NT2/D1 (cell line): Measurements from ENCODE around the gene LHX5.

Experiments
- DNase-seq: peaks from one replicate; pipeline ENCODE4 v3.0.0-alpha.2; 2011; ENCODE audit warnings: low read depth, low spot score
- H3K27me3 ChIP-seq: 2 replicates; pipeline ENCODE4 v1.6.0; 2011; ENCODE audit warnings: mild to moderate bottlenecking; ENCODE audit not compliant: insufficient read length, insufficient read depth
- H3K36me3 ChIP-seq: 2 replicates; pipeline ENCODE4 v1.6.1; 2011; ENCODE audit warnings: mild to moderate bottlenecking, low read length, mixed read lengths; ENCODE audit not compliant: insufficient read depth, insufficient read length
- H3K4me1 ChIP-seq: 2 replicates; pipeline ENCODE4 v1.5.1; 2011; ENCODE audit not compliant: insufficient read depth, insufficient read length
- H3K4me3 ChIP-seq: 2 replicates; pipeline ENCODE4 v1.5.1; 2011; ENCODE audit warnings: low read depth; ENCODE audit not compliant: insufficient read length
- H3K9ac ChIP-seq: 2 replicates; pipeline ENCODE4 v1.6.0; 2011; ENCODE audit warnings: low read depth; ENCODE audit not compliant: insufficient read length
- H3K9me3 ChIP-seq: 2 replicates; pipeline ENCODE4 v1.5.1; 2011; ENCODE audit warnings: mild to moderate bottlenecking, low read length; ENCODE audit not compliant: insufficient read depth
- SUZ12 ChIP-seq: IDR thresholded peaks from 2 replicates; pipeline ENCODE4 v1.6.1; 2011; ENCODE audit not compliant: insufficient read length, insufficient read depth; ENCODE audit errors: extremely low read depth
- YY1 ChIP-seq: IDR thresholded peaks from 2 replicates; pipeline ENCODE4 v1.6.1; 2011; ENCODE audit not compliant: insufficient read length, insufficient read depth
- ZNF274 ChIP-seq: IDR thresholded peaks from 2 replicates; pipeline ENCODE4 v1.6.1; 2011; ENCODE audit warnings: mild to moderate bottlenecking, low read depth, low read length

Gene LHX5

GRCh38 chr12:113437729-113438100 lies 34.0 kb downstream of the LHX5 start:
- Histone ChIP-seq H3K27me3 (no peaks in the 10 kb centered on the region), H3K4me1 (peaks cover 11% of the 10 kb centered on the region), H3K36me3 (no peaks in the 10 kb centered on the region), H3K4me3 (no peak overlapping the region), H3K9ac (no peak overlapping the region), H3K9me3 (no peaks in the 10 kb centered on the region)
- no peak for DNase-seq
- TF ChIP-seq YY1 (no peak), SUZ12 (no peak), ZNF274 (no peak)

DNA sequence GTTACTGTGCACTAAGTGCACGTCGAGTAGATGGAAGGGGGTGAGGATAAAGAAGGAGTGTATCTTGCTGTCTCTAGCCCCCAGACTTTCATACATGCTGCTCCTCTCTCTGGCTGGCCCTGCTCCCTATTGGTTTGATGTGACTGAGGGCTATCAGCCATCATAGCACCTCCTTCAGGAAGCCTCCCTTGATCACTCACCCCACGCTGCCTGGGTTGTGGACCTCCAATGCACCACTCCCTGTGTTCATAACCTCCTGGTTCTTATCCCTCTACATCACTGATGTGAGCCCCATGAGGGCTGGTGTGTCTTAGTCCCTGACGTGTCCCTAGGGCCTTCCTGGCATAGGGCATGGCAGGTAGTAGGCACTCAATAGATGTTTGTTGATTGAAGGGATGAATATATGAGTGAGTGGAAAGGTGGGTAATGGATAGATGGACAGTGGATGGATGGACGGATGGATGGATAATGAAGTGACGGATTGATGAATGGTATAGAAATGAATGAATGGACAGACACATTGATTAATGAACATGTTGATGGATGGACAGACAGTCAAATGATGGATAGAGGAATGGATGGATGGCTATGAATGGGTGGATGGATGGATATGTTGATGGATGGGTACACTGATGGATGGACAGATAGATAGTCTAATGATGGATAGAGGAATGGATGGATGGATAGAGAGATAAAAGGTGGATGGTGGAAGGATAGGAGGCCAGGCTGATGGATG lies 34.5 kb downstream of the LHX5 start:
- Histone ChIP-seq H3K9ac (no peak overlapping the region), H3K36me3 (no peaks in the 10 kb centered on the region), H3K4me3 (no peak overlapping the region), H3K27me3 (no peaks in the 10 kb centered on the region), H3K4me1 (peaks cover 11% of the 10 kb centered on the region), H3K9me3 (no peaks in the 10 kb centered on the region)
- TF ChIP-seq SUZ12 (no peak), YY1 (no peak), ZNF274 (no peak)
- DNase-seq: no peak

GRCh38 chr12:113436586-113436985 lies 35.1 kb downstream of the LHX5 start:
- no peak for DNase-seq
- H3K36me3 ChIP-seq: no peaks in the 10 kb centered on the region
- peaks cover 11% of the 10 kb centered on the region for H3K4me1 ChIP-seq
- H3K9me3 ChIP-seq: no peaks in the 10 kb centered on the region
- no peak overlapping the region for H3K4me3 ChIP-seq
- no peak for TF ChIP-seq YY1
- TF ChIP-seq SUZ12: no peak
- no peak for TF ChIP-seq ZNF274
- H3K9ac ChIP-seq: no peak overlapping the region
- H3K27me3 ChIP-seq: no peaks in the 10 kb centered on the region

GRCh38 chr12:113435367-113435766 lies 36.3 kb downstream of the LHX5 start:
- Histone ChIP-seq H3K9ac (no peak overlapping the region), H3K36me3 (no peaks in the 10 kb centered on the region), H3K4me3 (no peak overlapping the region), H3K27me3 (no peaks in the 10 kb centered on the region), H3K4me1 (peaks cover 11% of the 10 kb centered on the region), H3K9me3 (peaks cover under 1% of the 10 kb centered on the region; the same call in 1 of the 2 replicates)
- no peak for DNase-seq
- no peak for TF ChIP-seq YY1
- TF ChIP-seq SUZ12: no peak
- no peak for TF ChIP-seq ZNF274

GRCh38 chr12:113432986-113433385 lies 38.7 kb downstream of the LHX5 start:
- peaks cover 5% of the 10 kb centered on the region; the same call in 1 of the 2 replicates for H3K9me3 ChIP-seq
- H3K4me3 ChIP-seq: no peak overlapping the region
- no peak for DNase-seq
- H3K9ac ChIP-seq: no peak overlapping the region
- TF ChIP-seq YY1 (no peak), ZNF274 (no peak), SUZ12 (no peak)
- peaks cover 5% of the 10 kb centered on the region for H3K4me1 ChIP-seq
- no peaks in the 10 kb centered on the region for H3K27me3 ChIP-seq
- no peaks in the 10 kb centered on the region for H3K36me3 ChIP-seq

DNA sequence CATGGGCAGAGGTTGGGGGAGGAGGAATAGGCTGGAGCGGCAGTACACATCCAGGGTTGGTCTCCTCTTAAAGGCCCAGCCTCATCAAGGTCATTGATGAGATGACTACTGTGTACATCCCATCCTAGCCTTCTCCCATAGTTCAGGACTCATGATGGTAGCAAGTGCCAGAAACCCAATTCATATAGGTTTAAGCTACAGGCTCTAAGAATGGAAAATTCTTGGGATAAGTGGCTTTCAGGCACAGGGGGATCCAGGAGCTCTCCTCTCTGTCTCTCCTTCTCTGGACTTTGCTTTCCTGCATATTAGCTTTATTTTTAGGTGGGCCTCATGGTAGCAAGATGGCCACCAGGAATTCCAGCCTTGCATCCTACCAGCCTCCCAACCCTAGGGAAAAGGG lies 43.2 kb downstream of the LHX5 start:
- Histone ChIP-seq H3K9me3 (peaks cover 5% of the 10 kb centered on the region; the same call in 1 of the 2 replicates), H3K9ac (no peak overlapping the region), H3K27me3 (no peaks in the 10 kb centered on the region), H3K4me1 (no peaks in the 10 kb centered on the region), H3K4me3 (no peak overlapping the region), H3K36me3 (no peaks in the 10 kb centered on the region)
- DNase-seq: no peak
- no peak for TF ChIP-seq SUZ12
- TF ChIP-seq YY1: no peak
- TF ChIP-seq ZNF274: no peak

DNA sequence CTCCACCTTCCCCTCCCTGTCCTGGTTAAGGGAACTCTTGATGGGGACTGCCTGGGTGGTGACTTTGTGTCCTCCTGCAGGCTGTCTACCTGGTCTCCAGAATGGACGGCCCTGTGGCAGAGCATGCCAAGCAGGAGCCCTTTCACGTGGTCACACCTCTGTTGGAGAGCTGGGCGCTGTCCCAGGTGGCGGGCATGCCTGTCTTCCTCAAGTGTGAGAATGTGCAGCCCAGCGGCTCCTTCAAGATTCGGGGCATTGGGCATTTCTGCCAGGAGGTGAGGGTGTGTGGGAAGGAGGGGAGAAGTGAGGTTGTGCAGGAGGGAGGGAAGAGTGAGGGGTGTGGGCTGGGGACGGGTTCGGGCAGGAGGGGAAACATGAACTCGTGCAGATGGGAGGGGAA lies 43.8 kb downstream of the LHX5 start:
- no peaks in the 10 kb centered on the region for H3K36me3 ChIP-seq
- H3K27me3 ChIP-seq: no peaks in the 10 kb centered on the region
- peaks cover 5% of the 10 kb centered on the region; the same call in 1 of the 2 replicates for H3K9me3 ChIP-seq
- TF ChIP-seq SUZ12 (no peak), ZNF274 (no peak), YY1 (no peak)
- no peaks in the 10 kb centered on the region for H3K4me1 ChIP-seq
- H3K9ac ChIP-seq: no peak overlapping the region
- H3K4me3 ChIP-seq: no peak overlapping the region
- DNase-seq: no peak
